Aorta (tissue), 5 donors: Measurements from ENCODE around the gene DNAJB12. TPM values are rescaled to one million over a fixed set of nuclear protein-coding genes. Genes with fewer than 3 reads are reported as not detected.
A peak's percentile ranks its signal among the peaks of the same experiment; 100 is the strongest.
"Not testable (repeated sequence)": the region's sequence is repeated elsewhere in the genome, so short reads cannot be mapped to it uniquely, and the experiment has no call there.

Experiments
- ATAC-seq: fragments of 200-7000 bp; cut with Tn5 transposase; one replicate; pipeline ENCODE4 v1.9.1; 2022; ENCODE audit warnings: moderate library complexity; ENCODE audit not compliant: low FRiP score
- DNase-seq, 2 donors: peaks; one replicate each; pipeline ENCODE4 v3.0.0-alpha.2; 2020
- H3K27ac ChIP-seq, 2 donors: one replicate each; pipeline ENCODE4 v1.5.1; 2013; ENCODE audit warnings: low read length in 2 of 2, mild to moderate bottlenecking in 2 of 2, moderate library complexity in 2 of 2, control low read depth in 1 of 2, inconsistent platforms in 1 of 2, low read depth in 1 of 2
- H3K27me3 ChIP-seq, 2 donors: one replicate each; pipeline ENCODE4 v1.6.1; 2013; ENCODE audit warnings: control low read depth in 1 of 2, low read length in 1 of 2, mild to moderate bottlenecking in 1 of 2, moderate library complexity in 1 of 2; ENCODE audit not compliant: insufficient read depth in 2 of 2, control insufficient read depth in 1 of 2
- H3K36me3 ChIP-seq, 2 donors: one replicate each; pipeline ENCODE4 v1.6.1; 2013; ENCODE audit warnings: control low read depth in 1 of 2, low read length in 1 of 2, mild to moderate bottlenecking in 1 of 2; ENCODE audit not compliant: insufficient read depth in 2 of 2, control insufficient read depth in 1 of 2
- H3K4me1 ChIP-seq, 2 donors: one replicate each; pipeline ENCODE4 v1.6.1; 2013; ENCODE audit warnings: low read length in 2 of 2, control low read depth in 1 of 2, mild to moderate bottlenecking in 1 of 2, moderate library complexity in 1 of 2; ENCODE audit not compliant: insufficient read depth in 2 of 2, control insufficient read depth in 1 of 2
- H3K4me3 ChIP-seq, 2 donors: one replicate each; pipeline ENCODE4 v1.5.1; 2013; ENCODE audit warnings: low read length in 2 of 2, control low read depth in 1 of 2, mild to moderate bottlenecking in 1 of 2
- H3K9me3 ChIP-seq: one replicate; pipeline ENCODE4 v1.6.1; 2013; ENCODE audit warnings: mild to moderate bottlenecking, low read length; ENCODE audit not compliant: control insufficient read depth
- WGBS, 2 donors: extraction: QIAGEN DNeasy Blood & Tissue Kit; methylation state at CpG; one replicate each; pipeline ENCODE4 v1.1.7; 2013; 5-methylcytosine and 5-hydroxymethylcytosine counted together
- intact Hi-C, 2 donors: fragments of 100-400 bp; cut with DNase I; formaldehyde crosslinking; loops; one replicate each; pipeline versions ENCODE4 v1.14.2 to v1.15.0; 2022
- polyA plus RNA-seq, 2 donors: library from polyadenylated mRNA; stranded (reverse); fragments of 200-250 nt; gene quantifications; one replicate each; pipeline ENCODE4 v1.2.3, GENCODE V29; 2013
- total RNA-seq, 2 donors: library from RNA; stranded (reverse); fragmentation: NEBNext Ultra II Directional; extraction: Animal tissue kit (Norgen Biotek cat#: 25700); gene quantifications; one replicate each; pipeline ENCODE4 v1.2.1, GENCODE V29; 2021
- donor health status: healthy with polysubstance abuse.
- donor health status: Bipolar disorder and iron deficiency.
- donor health status: DM: no; HTN: no; CAD: no.
- donor health status: DM: no; HTN: no; CAD: no.
- donor health status: DM: yes; HTN: yes; CAD: no.

DNAJB12 gene
- total and polyA plus RNA-seq, 4 donors, result 12.0 to 34.7 (median 31.7) TPM

- H3K27me3 ChIP-seq, DNase-seq, intact Hi-C loops, H3K4me3 ChIP-seq, H3K4me1 ChIP-seq, H3K27ac ChIP-seq, H3K9me3 ChIP-seq, H3K36me3 ChIP-seq: not testable (repeated sequence)
- ATAC-seq, result peak; percentile 39
- WGBS, 2 donors, result 65 to 70% methylated on average over 49 of the region's 49 CpGs
These were observed 29.2 kb downstream of the DNAJB12 start for GRCh38 chr10:72325243-72326175.

DNA sequence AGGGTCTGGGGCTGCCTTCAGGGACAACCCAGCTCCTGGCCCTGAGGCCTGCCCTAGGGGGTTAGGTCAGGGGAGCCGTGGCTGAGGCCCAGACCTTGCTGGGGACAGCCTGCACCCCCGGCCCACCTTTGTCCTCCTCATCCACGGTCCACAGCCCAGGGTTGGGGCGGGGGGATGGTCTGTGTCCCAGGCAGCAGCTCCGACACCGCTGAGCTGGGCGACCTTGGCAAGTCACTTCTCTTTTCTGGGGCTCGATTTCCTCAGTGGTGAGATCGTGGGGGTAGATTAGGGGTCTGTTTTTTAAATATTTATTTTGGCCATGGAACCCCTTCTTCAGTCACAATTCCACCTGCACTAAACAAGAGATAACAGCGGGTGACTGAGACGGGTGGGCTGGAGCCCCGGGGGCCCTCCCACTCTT, 30.9 kb downstream of the DNAJB12 start:
- Histone ChIP-seq H3K9me3 (no peaks in the 10 kb centered on the region), H3K27me3 (no peaks in the 10 kb centered on the region), H3K4me3 (no peak overlapping the region), H3K4me1 (peaks cover 0 to 2% of the 10 kb centered on the region in 2 donors), H3K27ac (no peak overlapping the region), H3K36me3 (no peaks in the 10 kb centered on the region)
- intact Hi-C loops, result no loop called here
- WGBS, 2 donors, result 84 to 86% methylated on average over 12 of the region's 12 CpGs
- ATAC-seq, result no peak
- DNase-seq, result no peak

- Histone ChIP-seq H3K36me3 (no peaks in the 10 kb centered on the region), H3K27me3 (no peaks in the 10 kb centered on the region), H3K27ac (no peak overlapping the region), H3K4me3 (no peak overlapping the region), H3K4me1 (peaks cover 0 to 2% of the 10 kb centered on the region in 2 donors), H3K9me3 (no peaks in the 10 kb centered on the region)
- WGBS, 2 donors, result 96 to 98% methylated on average over 10 of the region's 10 CpGs
- intact Hi-C loops, result no loop called here
- DNase-seq, result no peak
- no peak for ATAC-seq
These were observed 31.5 kb downstream of the DNAJB12 start for GRCh38 chr10:72323108-72323749.

DNA sequence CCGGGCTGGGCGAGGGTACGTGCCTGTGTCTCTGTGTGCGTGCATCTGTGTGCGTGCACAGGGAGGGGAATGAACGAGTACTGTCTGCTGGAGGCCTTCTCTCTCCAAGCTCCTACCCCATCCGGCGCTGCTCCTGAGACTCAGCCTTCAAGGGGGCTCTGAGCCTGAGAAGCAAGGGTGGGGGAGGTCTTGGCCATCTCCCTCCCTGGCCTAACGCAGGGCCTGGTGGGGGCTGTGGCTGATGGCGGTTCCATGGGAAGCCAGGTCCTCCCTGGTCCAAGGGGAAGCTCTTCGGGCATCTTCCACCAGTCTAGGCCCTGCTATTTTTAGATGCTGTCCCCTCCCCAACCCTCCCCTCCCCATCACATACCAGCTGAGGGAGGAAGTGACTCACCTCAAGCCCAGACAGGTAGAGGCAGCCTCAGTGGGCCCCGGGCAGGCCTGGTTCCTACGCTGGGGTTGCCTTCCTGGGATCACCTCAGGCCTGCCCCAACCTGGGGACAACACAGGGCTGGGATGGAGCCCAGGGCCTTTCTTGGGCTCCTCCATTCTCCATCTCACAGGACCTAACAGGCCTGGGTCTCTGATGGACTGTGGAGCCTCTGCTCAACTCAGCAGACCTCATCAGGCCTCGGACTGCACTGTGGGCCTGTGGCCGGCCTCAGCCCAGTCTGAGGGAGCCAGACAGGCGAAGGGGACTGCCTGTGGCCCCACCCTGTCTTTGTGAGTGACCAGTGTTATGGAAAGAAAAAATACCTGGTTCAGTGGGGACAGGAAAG, 32.2 kb downstream of the DNAJB12 start:
- WGBS, 2 donors, result 95% methylated on average over 16 of the region's 16 CpGs
- H3K27me3 ChIP-seq, result no peaks in the 10 kb centered on the region
- no peak for DNase-seq
- H3K4me3 ChIP-seq, result no peak overlapping the region
- no peak overlapping the region for H3K27ac ChIP-seq
- H3K9me3 ChIP-seq, result no peaks in the 10 kb centered on the region
- intact Hi-C loops, result no loop called here
- ATAC-seq, result no peak
- H3K36me3 ChIP-seq, result no peaks in the 10 kb centered on the region
- peaks cover 0 to 2% of the 10 kb centered on the region in 2 donors for H3K4me1 ChIP-seq

GRCh38 chr10:72322030-72322279, 32.8 kb downstream of the DNAJB12 start:
- intact Hi-C loops, result no loop called here
- Histone ChIP-seq H3K27ac (no peak overlapping the region), H3K4me1 (peaks cover 0 to 2% of the 10 kb centered on the region in 2 donors)

GRCh38 chr10:72321248-72322029, 33.3 kb downstream of the DNAJB12 start:
- Histone ChIP-seq H3K27ac (no peak overlapping the region), H3K4me1 (peaks cover 0 to 2% of the 10 kb centered on the region in 2 donors), H3K9me3 (no peaks in the 10 kb centered on the region), H3K4me3 (no peak overlapping the region), H3K36me3 (no peaks in the 10 kb centered on the region), H3K27me3 (no peaks in the 10 kb centered on the region)
- WGBS, 2 donors, result 87 to 90% methylated on average over 13 of the region's 13 CpGs
- intact Hi-C loops, result no loop called here
- DNase-seq (no peak), ATAC-seq (no peak)

More at GRCh38 chr10:72322030-72322279, 32.8 kb downstream of the DNAJB12 start:
- Histone ChIP-seq H3K36me3 (no peaks in the 10 kb centered on the region), H3K9me3 (no peaks in the 10 kb centered on the region), H3K4me3 (no peak overlapping the region), H3K27me3 (no peaks in the 10 kb centered on the region)
- WGBS, 2 donors, result 96 to 98% methylated on average over 3 of the region's 3 CpGs
- DNase-seq (no peak), ATAC-seq (no peak)

GRCh38 chr10:72320676-72321247, 34.0 kb downstream of the DNAJB12 start:
- peak overlapping the region in 1 of 2 donors; percentile 26 for H3K27ac ChIP-seq
- H3K9me3 ChIP-seq, result no peaks in the 10 kb centered on the region
- ATAC-seq (peak; percentile 69), DNase-seq (peak; percentile 80 to 83)
- peaks cover 0 to 2% of the 10 kb centered on the region in 2 donors for H3K4me1 ChIP-seq
- no peaks in the 10 kb centered on the region for H3K36me3 ChIP-seq
- no peak overlapping the region for H3K4me3 ChIP-seq
- no peaks in the 10 kb centered on the region for H3K27me3 ChIP-seq
- WGBS, 2 donors, result 65 to 70% methylated on average over 12 of the region's 12 CpGs
- intact Hi-C loops, result no loop called here
